Heart right ventricle (tissue), 16 donors: ENCODE measurements around the gene ATP6V1B1. TPM values are rescaled to one million over a fixed set of nuclear protein-coding genes. Genes with fewer than 3 reads are reported as not detected.

Experiments used
- ATAC-seq, 8 donors: fragments of 200-7000 bp; cut with Tn5 transposase; one replicate each; pipeline ENCODE4 v1.9.1; 2020; ENCODE audit warnings: mild to moderate bottlenecking in 8 of 8, moderate library complexity in 8 of 8, moderate number of reproducible peaks in 1 of 8
- DNase-seq, 2 donors: peaks; one replicate each; pipeline ENCODE4 v3.0.0-alpha.2; 2020
- H3K27ac ChIP-seq, 10 donors: fragments of 200-600 bp; sonication (generic) in 2 of 10; one replicate each; pipeline versions ENCODE4 v1.5.0 to v1.8.0; 2020 to 2022; ENCODE audit warnings: mild to moderate bottlenecking in 3 of 10
- H3K27me3 ChIP-seq, 7 donors: fragments of 200-600 bp; one replicate each; pipeline ENCODE4 v1.8.0; 2021 to 2022; ENCODE audit warnings: mild to moderate bottlenecking in 2 of 7
- H3K36me3 ChIP-seq, 9 donors: fragments of 200-600 bp; sonication (generic) in 1 of 9; one replicate each; pipeline versions ENCODE4 v1.5.0 to v1.8.0; 2020 to 2022; ENCODE audit warnings: mild to moderate bottlenecking in 2 of 9
- H3K4me1 ChIP-seq, 9 donors: fragments of 200-600 bp; sonication (generic) in 1 of 9; one replicate each; pipeline versions ENCODE4 v1.5.0 to v1.8.0; 2020 to 2022; ENCODE audit warnings: mild to moderate bottlenecking in 4 of 9
- H3K4me3 ChIP-seq, 10 donors: fragments of 200-600 bp; sonication (generic) in 2 of 10; one replicate each; pipeline versions ENCODE4 v1.5.0 to v1.8.0; 2020 to 2022; ENCODE audit warnings: mild to moderate bottlenecking in 7 of 10, moderate library complexity in 2 of 10
- H3K9me3 ChIP-seq, 11 donors: fragments of 200-600 bp in 10 of 11; sonication (generic) in 2 of 11; one replicate each; pipeline versions ENCODE4 v1.5.0 to v1.8.0; 2013 to 2022; ENCODE audit warnings: mild to moderate bottlenecking in 2 of 11, control low read depth in 1 of 11, moderate library complexity in 1 of 11
- WGBS, 2 donors: extraction: QIAGEN DNeasy Blood & Tissue Kit; methylation state at CpG; one replicate each; pipeline ENCODE4 v1.1.7; 2013; ENCODE audit warnings: inconsistent platforms in 1 of 2; 5-methylcytosine and 5-hydroxymethylcytosine counted together
- intact Hi-C, 10 donors: fragments of 100-400 bp; cut with DNase I; formaldehyde crosslinking; loops; one replicate each; pipeline versions ENCODE4 v1.11.1 to v1.14.2; 2022
- polyA plus RNA-seq, 2 donors: library from polyadenylated mRNA; stranded (reverse); fragments of 200-250 nt; gene quantifications; one replicate each; pipeline ENCODE4 v1.2.3, GENCODE V29; 2013
- total RNA-seq, 10 donors: library from RNA; stranded (reverse); fragmentation: NEBNext Ultra II Directional in 3 of 10; extraction: Animal tissue kit (Norgen Biotek cat#: 25700) in 3 of 10; gene quantifications; one replicate each; pipeline versions ENCODE4 v1.2.1 to v1.2.4, GENCODE V29; 2021 to 2023
- TF ChIP-seq, protein P1 (sequence below), 9 donors: fragments of 200-600 bp; sonication (generic) in 2 of 9; IDR thresholded peaks; one replicate each; pipeline versions ENCODE4 v1.5.0 to v1.8.0; 2021 to 2022; ENCODE audit warnings: antibody characterized with exemption in 9 of 9, mild to moderate bottlenecking in 5 of 9, moderate library complexity in 1 of 9
- donor health status: Arrhythmogenic right ventricular cardiomyopathy.
- donor health status: ischemic (EF 13 %, LVEDD 7.1; RV severe dilation, severe dysfunction).
- donor health status: healthy with polysubstance abuse.
- donor health status: DM: no; HTN: yes; CAD: no.
- donor health status: DM: no; HTN: no; CAD: no.
- donor health status: ischemic (EF 25% LVEDD 6.9; RV normal size, moderate dysfunction).
- donor health status: ischemic (EF 25% LVEDD 5.7; RV mildly dilated, moderate dysfunction).
- donor health status: healthy.
- donor health status: DM: yes; HTN: yes; CAD: no.
- donor health status: Ischemic cardiomyopathy.
- donor health status: ischemic (EF 35%, LVEDD 5.7; RV mildly dilated, moderate dysfunction).
- donor health status: nonischemic (EF 11% LVEDD 7.7; RV severe dilation, severe dysfunction).
- donor health status: DM: yes; HTN: yes; CAD: no.
- donor health status: PGD.
- donor health status: ischemic (EF 29% LVEDD 5.4; RV normal size, mild dysfunction).
- donor health status: nonischemic (EF 23%, LVEDD 6.1; RV moderate dilation, normal function).

Gene ATP6V1B1
- total and polyA plus RNA-seq, 12 donors = 0.28 to 6.4 (median 0.88) TPM; not detected in 4

DNA sequence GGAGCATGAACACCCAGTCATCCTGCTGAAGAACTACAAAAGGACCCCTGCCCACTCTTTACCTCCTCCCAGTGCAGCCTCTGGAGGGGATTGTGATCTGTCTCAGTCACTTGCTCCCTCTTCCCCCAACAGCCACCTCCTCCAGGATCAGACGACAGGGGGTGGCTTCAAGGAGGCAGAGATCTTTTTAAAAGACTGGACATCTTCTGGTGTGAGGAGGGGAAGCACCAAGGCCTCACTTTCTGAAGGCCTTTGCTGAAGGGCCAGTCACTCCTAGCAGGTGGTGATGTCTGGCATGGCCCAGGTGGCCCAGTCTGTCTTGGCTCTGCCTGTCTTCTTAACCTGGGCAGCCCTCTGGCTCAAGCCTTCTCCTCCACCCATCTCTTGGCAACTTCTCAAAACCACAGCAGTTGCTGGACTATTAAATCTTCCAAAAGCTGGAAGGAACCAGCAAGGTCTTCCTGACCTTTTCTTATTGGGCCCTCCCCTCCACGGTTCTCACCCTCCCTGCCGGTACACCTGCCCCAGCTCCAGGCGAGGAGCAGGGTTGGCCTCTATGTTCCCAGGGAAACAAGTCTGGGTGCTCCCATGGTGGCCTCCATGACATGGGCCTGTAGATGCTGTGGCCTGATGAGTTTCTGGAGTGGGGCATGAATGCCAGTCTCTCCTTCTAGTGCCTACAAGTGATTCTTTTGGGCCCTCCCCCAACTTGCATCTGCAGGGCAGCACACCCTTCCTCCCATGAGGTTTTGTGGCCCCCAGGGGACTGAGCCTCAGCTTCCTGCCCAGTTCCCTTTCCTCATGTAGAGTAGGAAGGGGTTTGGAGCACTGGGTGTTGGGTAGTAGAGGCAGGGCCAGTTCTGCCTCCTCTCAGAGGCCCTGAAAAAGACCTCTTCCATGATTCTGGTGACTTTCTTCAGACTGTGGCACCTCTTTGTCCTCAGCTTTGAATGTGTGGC lies 5.0 kb upstream of the ATP6V1B1 start:
- peaks cover 0 to 7% (median 0%) of the 10 kb centered on the region in 9 donors for H3K4me1 ChIP-seq
- TF ChIP-seq, protein P1, sequence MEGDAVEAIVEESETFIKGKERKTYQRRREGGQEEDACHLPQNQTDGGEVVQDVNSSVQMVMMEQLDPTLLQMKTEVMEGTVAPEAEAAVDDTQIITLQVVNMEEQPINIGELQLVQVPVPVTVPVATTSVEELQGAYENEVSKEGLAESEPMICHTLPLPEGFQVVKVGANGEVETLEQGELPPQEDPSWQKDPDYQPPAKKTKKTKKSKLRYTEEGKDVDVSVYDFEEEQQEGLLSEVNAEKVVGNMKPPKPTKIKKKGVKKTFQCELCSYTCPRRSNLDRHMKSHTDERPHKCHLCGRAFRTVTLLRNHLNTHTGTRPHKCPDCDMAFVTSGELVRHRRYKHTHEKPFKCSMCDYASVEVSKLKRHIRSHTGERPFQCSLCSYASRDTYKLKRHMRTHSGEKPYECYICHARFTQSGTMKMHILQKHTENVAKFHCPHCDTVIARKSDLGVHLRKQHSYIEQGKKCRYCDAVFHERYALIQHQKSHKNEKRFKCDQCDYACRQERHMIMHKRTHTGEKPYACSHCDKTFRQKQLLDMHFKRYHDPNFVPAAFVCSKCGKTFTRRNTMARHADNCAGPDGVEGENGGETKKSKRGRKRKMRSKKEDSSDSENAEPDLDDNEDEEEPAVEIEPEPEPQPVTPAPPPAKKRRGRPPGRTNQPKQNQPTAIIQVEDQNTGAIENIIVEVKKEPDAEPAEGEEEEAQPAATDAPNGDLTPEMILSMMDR (IDR thresholded peaks at IDR 0.05) = no peak
- DNase-seq (peak in 1 of 2 donors; percentile 0), ATAC-seq (no peak)
- H3K4me3 ChIP-seq = no peak overlapping the region
- H3K27ac ChIP-seq = no peak overlapping the region
- H3K9me3 ChIP-seq = no peaks in the 10 kb centered on the region
- intact Hi-C loops = no loop called here
- 88 to 94% methylated on average over 4 of the region's 4 CpGs for WGBS, 2 donors
- no peaks in the 10 kb centered on the region for H3K36me3 ChIP-seq
- peaks cover 0 to 6% (median 4%) of the 10 kb centered on the region in 7 donors for H3K27me3 ChIP-seq

DNA sequence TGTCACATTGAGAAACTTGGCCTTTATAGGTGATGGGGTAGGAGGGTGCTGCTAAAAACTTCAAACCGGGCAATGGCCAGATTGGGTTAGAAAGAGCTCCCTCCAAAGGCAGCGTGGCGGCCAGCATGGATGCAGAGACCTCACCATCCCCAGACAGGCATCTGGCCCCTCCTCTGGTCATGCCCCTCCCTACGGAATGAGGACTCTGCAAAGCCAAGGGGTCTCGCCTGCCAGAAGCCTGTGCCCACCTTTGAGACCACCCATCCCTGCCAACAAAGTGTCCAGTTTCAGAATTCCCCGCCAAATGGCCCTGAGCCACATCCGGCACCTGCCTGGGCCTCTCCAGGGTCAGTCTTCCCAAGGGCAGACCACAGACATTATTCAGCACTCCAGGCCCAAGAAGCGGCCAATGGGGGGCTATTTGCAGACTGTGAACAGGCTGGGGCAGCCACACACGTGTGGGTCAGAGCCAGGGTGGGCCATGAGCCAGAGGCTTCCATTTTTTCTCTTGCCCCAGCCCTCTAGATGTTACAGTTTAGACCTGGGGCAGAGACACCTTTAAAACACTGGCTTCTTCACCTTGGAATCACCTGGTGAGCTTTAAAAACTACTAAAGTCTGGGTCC lies 4.2 kb upstream of the ATP6V1B1 start:
- DNase-seq (no peak), ATAC-seq (no peak)
- H3K9me3 ChIP-seq = no peaks in the 10 kb centered on the region
- no peak overlapping the region for H3K27ac ChIP-seq
- no peaks in the 10 kb centered on the region for H3K36me3 ChIP-seq
- TF ChIP-seq, protein P1 (IDR thresholded peaks at IDR 0.05) = no peak
- intact Hi-C loops = no loop called here
- 69 to 73% methylated on average over 9 of the region's 9 CpGs for WGBS, 2 donors
- peaks cover 0 to 6% (median 4%) of the 10 kb centered on the region in 7 donors for H3K27me3 ChIP-seq
- H3K4me1 ChIP-seq = no peaks in the 10 kb centered on the region
- H3K4me3 ChIP-seq = no peak overlapping the region

DNA sequence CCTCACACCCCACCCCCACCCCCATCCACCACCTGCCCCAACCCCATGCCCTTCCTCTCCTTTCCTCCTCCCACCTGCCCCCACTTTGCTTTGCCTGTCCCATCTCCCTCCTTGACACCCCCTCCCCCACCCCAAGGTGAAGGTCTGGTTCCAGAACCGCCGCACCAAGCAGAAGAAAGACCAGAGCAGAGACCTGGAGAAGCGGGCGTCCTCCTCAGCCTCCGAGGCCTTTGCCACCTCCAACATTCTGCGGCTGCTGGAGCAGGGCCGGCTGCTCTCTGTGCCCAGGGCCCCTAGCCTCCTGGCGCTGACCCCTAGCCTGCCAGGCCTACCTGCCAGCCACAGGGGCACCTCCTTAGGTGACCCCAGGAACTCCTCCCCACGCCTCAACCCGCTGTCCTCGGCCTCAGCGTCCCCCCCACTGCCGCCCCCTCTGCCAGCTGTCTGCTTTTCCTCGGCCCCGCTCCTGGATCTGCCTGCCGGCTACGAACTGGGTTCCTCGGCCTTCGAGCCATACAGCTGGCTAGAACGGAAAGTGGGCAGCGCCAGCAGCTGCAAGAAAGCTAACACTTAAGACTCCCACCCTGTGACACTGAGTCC lies 3.0 kb upstream of the ATP6V1B1 start:
- Histone ChIP-seq H3K9me3 (no peaks in the 10 kb centered on the region), H3K27ac (no peak overlapping the region), H3K27me3 (peaks cover 0 to 7% (median 4%) of the 10 kb centered on the region in 7 donors), H3K4me3 (no peak overlapping the region), H3K36me3 (no peaks in the 10 kb centered on the region), H3K4me1 (no peaks in the 10 kb centered on the region)
- WGBS, 2 donors = 95 to 96% methylated on average over 21 of the region's 21 CpGs
- TF ChIP-seq, protein P1 (IDR thresholded peaks at IDR 0.05) = no peak
- intact Hi-C loops = no loop called here
- DNase-seq (no peak), ATAC-seq (no peak)

DNA sequence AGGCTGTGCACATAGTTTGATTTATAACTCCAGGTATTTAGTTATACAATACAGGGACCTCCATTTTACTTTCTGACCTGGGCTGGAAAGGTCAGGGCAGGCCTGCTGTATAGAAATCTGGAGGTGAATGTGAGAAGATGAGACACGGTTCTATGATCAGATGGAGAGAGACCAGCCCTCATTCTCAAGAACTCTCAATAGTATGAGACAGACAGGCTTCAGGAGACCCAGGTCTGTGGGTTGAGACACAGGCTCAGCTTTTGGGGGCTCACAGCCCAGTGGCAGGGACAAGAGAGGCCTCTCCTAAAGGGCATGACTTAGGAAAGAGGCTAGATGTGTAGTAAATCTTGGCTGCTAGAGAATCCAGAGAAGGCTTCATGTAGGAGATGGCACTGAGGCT lies 719 bp upstream of the ATP6V1B1 start:
- TF ChIP-seq, protein P1 (IDR thresholded peaks at IDR 0.05) = no peak
- H3K27ac ChIP-seq = no peak overlapping the region
- no peaks in the 10 kb centered on the region for H3K9me3 ChIP-seq
- WGBS, 2 donors = 92 to 96% methylated on average over 1 of the region's 1 CpG
- H3K27me3 ChIP-seq = peaks cover 0 to 23% (median 13%) of the 10 kb centered on the region in 7 donors
- no peak overlapping the region for H3K4me3 ChIP-seq
- DNase-seq = no peak
- H3K4me1 ChIP-seq = no peaks in the 10 kb centered on the region
- no peaks in the 10 kb centered on the region for H3K36me3 ChIP-seq
- no peak for ATAC-seq
- intact Hi-C loops = loop anchor here in 1 of 10 donors (5.0 kb wide), 1 partner anchor 73 kb away; no protein-coding TSS in a partner anchor
